Chondrocyte (in vitro differentiated cells): ENCODE data around the gene KCNQ1. TPM values are rescaled to one million over a fixed set of nuclear protein-coding genes. Genes with fewer than 3 reads are reported as not detected.

Source experiments
- DNase-seq: peaks from one replicate; pipeline ENCODE4 v3.0.0; 2021; ENCODE audit warnings: mixed read lengths, low spot score
- H3K27ac Mint-ChIP-seq: one replicate; pipeline ENCODE4 v1.8.0; 2021; ENCODE audit warnings: mild to moderate bottlenecking, moderate library complexity, mixed read lengths; ENCODE audit not compliant: unreplicated experiment
- H3K27me3 Mint-ChIP-seq: 2 replicates; pipeline ENCODE4 v1.8.0; 2021; ENCODE audit warnings: low read depth, mixed read lengths
- H3K36me3 Mint-ChIP-seq: 2 replicates; pipeline ENCODE4 v1.8.0; 2021; ENCODE audit warnings: low read depth, mixed read lengths
- H3K4me1 Mint-ChIP-seq: 2 replicates; pipeline ENCODE4 v1.8.0; 2021; ENCODE audit warnings: low read depth, mild to moderate bottlenecking, mixed read lengths
- H3K4me3 Mint-ChIP-seq: one replicate; pipeline ENCODE4 v1.8.0; 2021; ENCODE audit warnings: mild to moderate bottlenecking, moderate library complexity, mixed read lengths; ENCODE audit not compliant: unreplicated experiment
- H3K9me3 Mint-ChIP-seq: 2 replicates; pipeline ENCODE4 v1.8.0; 2021; ENCODE audit warnings: low read depth, mixed read lengths
- total RNA-seq: library from RNA; stranded (reverse); gene quantifications from 3 replicates; pipeline ENCODE4 v1.2.1, GENCODE V29; 2021
- TF ChIP-seq, protein P1 (sequence below): fragments of 200-600 bp; sonication (generic); IDR thresholded peaks from 2 replicates; pipeline ENCODE4 v1.5.0; 2021; ENCODE audit warnings: antibody characterized with exemption, mild to moderate bottlenecking, moderate library complexity

The KCNQ1 gene
- total RNA-seq, 1 donor from 2014 or later: not detected

DNA sequence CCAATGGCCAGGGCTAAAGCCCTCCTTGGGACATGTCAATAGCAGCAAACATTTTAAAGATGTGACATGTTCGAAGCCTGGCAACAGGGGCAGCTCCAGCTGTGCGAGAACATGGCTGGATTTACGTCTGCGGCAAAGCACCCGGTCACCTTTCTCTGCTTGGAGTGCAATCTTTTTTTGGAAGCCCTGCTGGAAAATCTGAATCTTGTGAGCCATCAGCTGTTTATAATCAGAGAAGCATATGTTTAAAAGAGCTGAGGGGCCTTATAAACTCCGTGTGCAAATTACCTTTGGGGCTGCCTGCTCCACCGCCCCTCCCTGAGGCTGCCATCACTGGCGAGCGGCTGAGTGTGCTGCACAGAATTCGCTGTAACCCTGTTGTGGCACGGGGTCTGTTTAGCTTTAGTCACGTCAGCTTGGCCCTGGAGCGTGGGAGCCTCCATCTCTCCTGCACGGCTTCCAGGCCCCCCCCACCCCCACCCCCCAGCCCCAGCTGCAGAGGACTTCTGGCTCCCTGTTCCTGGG lies 264.0 kb downstream of the KCNQ1 start:
- DNase-seq: peak; percentile 46
- peaks cover 16% of the 10 kb centered on the region for H3K4me1 Mint-ChIP-seq
- no peak overlapping the region for H3K27ac Mint-ChIP-seq
- TF ChIP-seq, protein P1, sequence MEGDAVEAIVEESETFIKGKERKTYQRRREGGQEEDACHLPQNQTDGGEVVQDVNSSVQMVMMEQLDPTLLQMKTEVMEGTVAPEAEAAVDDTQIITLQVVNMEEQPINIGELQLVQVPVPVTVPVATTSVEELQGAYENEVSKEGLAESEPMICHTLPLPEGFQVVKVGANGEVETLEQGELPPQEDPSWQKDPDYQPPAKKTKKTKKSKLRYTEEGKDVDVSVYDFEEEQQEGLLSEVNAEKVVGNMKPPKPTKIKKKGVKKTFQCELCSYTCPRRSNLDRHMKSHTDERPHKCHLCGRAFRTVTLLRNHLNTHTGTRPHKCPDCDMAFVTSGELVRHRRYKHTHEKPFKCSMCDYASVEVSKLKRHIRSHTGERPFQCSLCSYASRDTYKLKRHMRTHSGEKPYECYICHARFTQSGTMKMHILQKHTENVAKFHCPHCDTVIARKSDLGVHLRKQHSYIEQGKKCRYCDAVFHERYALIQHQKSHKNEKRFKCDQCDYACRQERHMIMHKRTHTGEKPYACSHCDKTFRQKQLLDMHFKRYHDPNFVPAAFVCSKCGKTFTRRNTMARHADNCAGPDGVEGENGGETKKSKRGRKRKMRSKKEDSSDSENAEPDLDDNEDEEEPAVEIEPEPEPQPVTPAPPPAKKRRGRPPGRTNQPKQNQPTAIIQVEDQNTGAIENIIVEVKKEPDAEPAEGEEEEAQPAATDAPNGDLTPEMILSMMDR: no peak
- H3K36me3 Mint-ChIP-seq: peaks cover 3% of the 10 kb centered on the region
- H3K4me3 Mint-ChIP-seq: no peak overlapping the region
- H3K27me3 Mint-ChIP-seq: peaks cover 16% of the 10 kb centered on the region
- H3K9me3 Mint-ChIP-seq: peaks cover 14% of the 10 kb centered on the region

DNA sequence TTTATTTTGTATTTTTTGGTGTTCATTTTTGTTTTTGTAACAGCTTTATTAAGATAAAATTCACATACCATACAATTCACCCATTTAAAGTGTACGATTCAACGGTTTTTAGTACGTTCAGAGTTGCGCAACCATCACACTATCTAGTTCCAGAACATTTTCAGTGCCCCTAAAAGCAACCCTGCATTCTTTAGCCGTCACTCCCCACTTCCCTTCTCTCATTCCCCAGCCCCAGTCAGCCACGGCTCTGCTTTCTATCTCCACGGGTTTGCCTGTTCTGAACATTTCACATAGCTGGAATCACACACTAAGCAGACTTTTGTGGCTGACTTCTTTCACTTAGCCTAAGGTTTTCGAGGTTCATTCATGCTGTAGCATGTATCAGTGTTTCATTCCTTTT lies 264.6 kb downstream of the KCNQ1 start:
- peaks cover 11% of the 10 kb centered on the region for H3K4me1 Mint-ChIP-seq
- no peak overlapping the region for H3K4me3 Mint-ChIP-seq
- H3K36me3 Mint-ChIP-seq: peaks cover 3% of the 10 kb centered on the region
- peak overlapping the region; percentile 42 for H3K27ac Mint-ChIP-seq
- peaks cover 14% of the 10 kb centered on the region for H3K9me3 Mint-ChIP-seq
- DNase-seq: no peak
- TF ChIP-seq, protein P1: no peak
- peaks cover 22% of the 10 kb centered on the region for H3K27me3 Mint-ChIP-seq

DNA sequence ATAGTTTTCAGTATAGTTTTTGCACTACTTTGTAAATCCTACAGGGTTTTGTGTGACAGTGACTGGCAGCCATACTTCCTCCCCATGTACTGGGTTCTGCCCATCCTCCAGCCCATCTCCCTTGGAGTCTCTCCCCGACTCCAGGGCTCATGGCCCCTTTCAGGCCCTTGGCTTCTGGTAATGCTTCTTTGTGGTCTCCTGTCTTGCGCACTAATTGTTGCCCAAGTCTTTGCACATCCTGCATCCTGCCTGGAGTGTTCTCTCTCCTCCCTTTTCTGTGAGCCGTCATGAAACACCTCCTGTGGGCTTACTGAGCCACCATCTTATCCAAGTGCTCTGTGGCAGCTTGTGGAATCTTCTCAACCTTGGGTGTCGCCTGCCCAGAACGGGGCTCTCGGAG lies 266.4 kb downstream of the KCNQ1 start:
- Mint-ChIP-seq H3K36me3 (peaks cover 3% of the 10 kb centered on the region), H3K4me3 (no peak overlapping the region), H3K27me3 (peaks cover 24% of the 10 kb centered on the region), H3K9me3 (peaks cover 11% of the 10 kb centered on the region), H3K4me1 (peaks cover 11% of the 10 kb centered on the region), H3K27ac (no peak overlapping the region)
- TF ChIP-seq, protein P1: no peak
- DNase-seq: no peak

DNA sequence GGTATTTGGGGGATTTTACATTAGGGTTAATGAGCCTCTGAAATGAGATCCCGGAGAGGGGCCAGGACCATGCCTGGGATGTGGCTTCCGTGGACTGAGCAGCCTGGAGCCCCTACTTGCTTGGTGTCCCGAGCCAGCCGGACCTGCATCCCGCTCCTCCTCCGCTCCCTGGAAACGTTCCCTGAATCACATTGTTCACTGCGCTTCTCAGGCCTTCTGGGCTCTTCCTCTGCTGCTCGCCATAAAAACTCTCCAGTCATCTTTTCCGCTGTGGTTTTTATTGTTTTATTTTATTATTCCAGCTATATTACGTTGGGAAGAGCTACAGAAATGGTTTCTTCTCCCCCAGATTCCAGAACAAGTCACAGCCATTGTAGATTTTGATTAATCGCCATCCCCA lies 268.3 kb downstream of the KCNQ1 start:
- no peak overlapping the region for H3K4me3 Mint-ChIP-seq
- H3K27me3 Mint-ChIP-seq: peaks cover 25% of the 10 kb centered on the region
- peaks cover 11% of the 10 kb centered on the region for H3K4me1 Mint-ChIP-seq
- TF ChIP-seq, protein P1: no peak
- DNase-seq: no peak
- peaks cover 11% of the 10 kb centered on the region for H3K9me3 Mint-ChIP-seq
- H3K36me3 Mint-ChIP-seq: peaks cover 3% of the 10 kb centered on the region
- no peak overlapping the region for H3K27ac Mint-ChIP-seq

DNA sequence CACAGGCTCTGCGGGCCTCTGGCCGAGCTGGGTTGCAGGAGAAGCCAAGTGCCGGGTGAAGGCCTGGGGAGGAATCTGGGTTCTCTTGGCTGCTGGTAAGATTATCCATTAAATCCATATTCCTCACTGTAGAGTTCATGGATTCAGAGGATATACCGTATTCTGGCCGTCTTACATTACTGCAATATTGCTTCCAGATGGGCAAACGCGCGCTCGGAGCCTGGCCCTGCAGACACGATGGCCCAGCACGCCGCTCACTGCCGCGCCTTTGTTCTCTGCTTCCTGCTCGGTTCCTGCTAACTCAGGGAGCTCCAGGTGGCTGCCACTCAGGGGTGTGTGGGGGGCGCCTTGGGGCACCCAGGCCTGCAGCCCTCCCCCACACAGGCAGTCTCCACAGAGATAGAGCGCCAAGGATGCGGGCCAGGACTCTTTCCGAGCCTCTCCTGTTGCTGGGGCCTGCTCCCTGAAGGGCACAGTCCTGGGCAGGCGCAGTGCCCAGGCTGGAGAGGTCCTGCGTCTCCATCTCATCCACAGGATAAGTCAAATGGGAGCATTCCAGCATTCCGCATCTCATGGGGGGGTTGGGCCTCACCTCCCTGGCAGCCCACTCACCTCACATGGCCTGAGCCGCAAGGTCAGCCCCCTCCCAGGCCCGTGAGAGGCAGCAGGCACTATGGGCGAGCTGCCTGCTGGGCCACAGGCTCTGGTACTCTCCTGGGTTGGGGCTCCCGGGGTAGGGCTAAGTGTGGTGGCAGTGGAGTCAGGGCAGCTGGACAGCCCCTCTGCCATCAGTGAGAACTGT lies 269.1 kb downstream of the KCNQ1 start:
- Mint-ChIP-seq H3K27ac (no peak overlapping the region), H3K4me3 (no peak overlapping the region), H3K27me3 (peaks cover 25% of the 10 kb centered on the region), H3K9me3 (peaks cover 11% of the 10 kb centered on the region), H3K4me1 (peaks cover 7% of the 10 kb centered on the region), H3K36me3 (peaks cover 3% of the 10 kb centered on the region)
- no peak for DNase-seq
- TF ChIP-seq, protein P1: no peak
